ENCODE measurements around the gene RNU6-1. TPM values are rescaled to one million over a fixed set of nuclear protein-coding genes. Genes with fewer than 3 reads are reported as not detected.

Gene RNU6-1
- total RNA-seq, 1 experiment from 2014 or later, result not detected

GRCh38 chr15:67803996-67804843 is 35.6 kb downstream of the RNU6-1 start:
- Histone ChIP-seq H3K4me3 (no peak overlapping the region), H3K36me3 (no peaks in the 10 kb centered on the region), H3K27me3 (no peaks in the 10 kb centered on the region), H3K9me3 (no peaks in the 10 kb centered on the region)
- no peak for DNase-seq

DNA sequence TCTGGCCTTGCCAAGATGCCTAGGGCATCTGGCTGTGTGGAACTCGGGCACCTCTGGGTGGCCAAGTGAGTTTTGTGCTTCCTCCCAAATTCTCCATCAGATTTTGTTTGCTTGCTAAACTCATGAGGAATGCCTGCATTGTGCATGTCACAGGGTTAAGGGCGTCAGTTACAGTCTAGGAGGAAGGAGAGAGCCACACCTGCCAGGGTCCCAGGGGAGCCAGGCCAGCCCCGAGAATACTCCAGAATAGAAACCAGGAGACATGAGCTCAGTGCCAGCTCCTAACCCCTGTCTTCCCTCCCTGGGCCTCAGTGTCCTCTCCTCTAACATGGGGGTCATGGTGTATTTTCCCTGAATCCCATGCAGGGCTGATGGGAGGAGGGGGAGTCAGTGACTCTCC is 36.5 kb downstream of the RNU6-1 start:
- DNase-seq, result no peak
- H3K9me3 ChIP-seq, result no peaks in the 10 kb centered on the region
- H3K4me3 ChIP-seq, result no peak overlapping the region
- no peaks in the 10 kb centered on the region for H3K27me3 ChIP-seq
- H3K36me3 ChIP-seq, result no peaks in the 10 kb centered on the region

DNA sequence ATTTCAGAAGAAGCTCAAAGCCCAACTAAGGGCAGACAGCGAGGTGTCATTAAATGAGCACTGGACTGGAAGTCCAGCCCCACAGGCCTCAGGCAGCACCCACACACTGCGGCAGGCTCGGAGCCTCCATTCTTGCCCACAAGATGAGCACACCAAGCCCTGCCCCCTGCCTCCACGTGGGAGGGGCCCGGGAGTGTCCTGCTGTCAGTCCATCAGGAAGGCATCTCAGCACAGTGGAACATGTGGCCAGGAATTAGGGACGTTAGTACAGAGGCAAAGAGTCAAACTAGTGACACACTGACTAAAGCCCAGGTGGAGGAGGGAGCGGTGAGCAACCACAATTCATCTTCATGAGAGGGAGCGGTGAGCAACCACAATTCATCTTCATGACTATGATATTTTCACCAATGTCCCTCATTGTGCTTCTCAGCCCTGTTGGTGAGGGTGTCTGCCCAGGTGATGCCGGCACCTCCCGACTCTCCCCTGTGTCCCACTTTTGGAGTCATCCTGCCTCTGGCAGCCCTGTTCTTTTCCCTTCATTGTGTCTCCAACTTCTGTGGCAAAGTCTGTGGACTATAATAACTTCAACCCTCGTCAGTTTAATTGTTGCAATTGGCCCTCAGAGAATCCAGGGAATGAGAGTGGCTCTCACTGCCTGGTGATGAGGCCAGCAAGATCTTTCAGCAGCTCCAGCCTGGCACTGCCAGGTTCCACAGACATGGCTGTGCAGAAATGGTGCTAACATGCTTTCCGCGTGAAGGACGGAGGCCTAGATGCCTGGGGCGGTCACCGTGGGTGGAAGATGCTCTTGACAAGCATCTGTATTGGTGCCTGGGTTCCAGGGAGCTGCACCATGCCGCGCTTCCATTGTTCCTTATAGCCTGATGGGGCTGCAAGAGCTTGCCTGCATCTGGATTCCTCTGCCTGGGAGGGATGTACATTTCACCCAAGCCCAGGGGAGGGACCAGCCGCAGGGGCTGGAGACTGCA is 37.6 kb downstream of the RNU6-1 start:
- Histone ChIP-seq H3K9me3 (no peaks in the 10 kb centered on the region), H3K27me3 (no peaks in the 10 kb centered on the region), H3K4me3 (no peak overlapping the region), H3K36me3 (no peaks in the 10 kb centered on the region)
- DNase-seq, result no peak

GRCh38 chr15:67801142-67801541 is 38.7 kb downstream of the RNU6-1 start:
- no peaks in the 10 kb centered on the region for H3K36me3 ChIP-seq
- H3K27me3 ChIP-seq, result no peaks in the 10 kb centered on the region
- no peak for DNase-seq
- H3K9me3 ChIP-seq, result no peaks in the 10 kb centered on the region
- no peak overlapping the region for H3K4me3 ChIP-seq

DNA sequence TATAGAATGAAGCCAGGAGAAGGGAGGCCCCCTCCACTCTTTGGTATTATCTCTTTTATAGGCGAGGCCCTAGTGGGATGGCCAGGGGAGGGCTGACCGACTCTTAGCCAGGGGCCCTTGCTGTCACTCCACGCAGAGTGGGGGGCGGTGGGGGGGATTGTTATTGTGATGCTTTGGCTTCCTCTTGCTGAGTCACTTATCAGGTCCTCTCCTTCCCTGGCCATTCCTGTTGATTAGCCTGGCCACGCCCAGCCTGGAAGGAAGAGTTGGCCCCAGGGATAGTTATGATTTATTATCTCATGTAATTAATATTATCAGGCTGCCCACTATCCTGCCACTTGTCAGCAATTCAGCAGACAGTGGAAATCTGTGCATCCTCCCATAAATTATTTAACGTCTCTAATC is 40.0 kb downstream of the RNU6-1 start:
- Histone ChIP-seq H3K27me3 (no peaks in the 10 kb centered on the region), H3K4me3 (no peak overlapping the region), H3K36me3 (no peaks in the 10 kb centered on the region), H3K9me3 (peaks cover 8% of the 10 kb centered on the region)
- no peak for DNase-seq

DNA sequence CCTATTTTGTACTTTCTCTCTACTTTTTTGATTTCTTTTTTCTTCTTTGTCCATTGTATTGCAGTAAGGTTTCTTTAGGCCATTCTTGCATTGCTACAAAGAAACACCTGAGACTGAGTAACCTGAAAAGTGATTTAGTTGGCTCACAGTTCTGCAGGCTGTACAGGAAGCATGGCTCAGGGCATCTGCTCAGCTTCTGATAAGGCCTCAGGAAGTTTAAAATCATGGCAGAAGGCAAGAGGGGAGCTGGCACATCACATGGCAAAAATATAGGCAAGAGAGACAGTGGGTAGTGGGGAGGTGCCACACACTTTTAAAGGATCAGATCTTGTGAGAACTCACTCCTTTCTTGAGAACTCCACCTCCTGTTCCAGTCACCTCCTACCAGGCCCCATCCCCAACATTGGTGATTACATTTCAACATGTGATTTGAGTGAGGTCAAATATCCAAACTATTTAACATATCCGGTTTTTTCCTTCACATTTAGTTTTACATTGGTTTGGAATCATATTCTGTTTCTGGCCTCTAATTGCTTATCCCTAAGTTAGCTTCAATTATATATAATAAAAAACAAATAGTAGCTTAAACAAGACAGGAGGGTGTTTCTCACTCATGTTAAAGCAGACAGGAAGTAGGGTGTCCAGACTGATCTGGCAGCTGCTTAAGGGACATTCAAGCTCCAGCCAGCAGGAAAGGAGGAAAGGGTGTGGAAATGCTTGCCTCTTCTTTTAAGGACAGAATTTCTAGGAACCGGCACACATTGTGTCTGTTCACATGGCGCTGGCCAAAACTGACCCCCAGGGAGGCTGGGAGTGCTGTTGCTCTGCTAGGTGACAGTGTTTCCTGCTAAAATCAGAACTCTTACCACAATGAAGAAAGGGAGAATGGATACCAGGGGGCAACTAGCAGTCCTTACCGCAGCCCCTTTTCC is 43.4 kb downstream of the RNU6-1 start:
- Histone ChIP-seq H3K9me3 (peaks cover 8% of the 10 kb centered on the region), H3K36me3 (no peaks in the 10 kb centered on the region), H3K27me3 (no peaks in the 10 kb centered on the region), H3K4me3 (no peak overlapping the region)
- DNase-seq, result no peak

GRCh38 chr15:67794832-67795574 is 44.8 kb downstream of the RNU6-1 start:
- peaks cover 8% of the 10 kb centered on the region for H3K9me3 ChIP-seq
- H3K4me3 ChIP-seq, result no peak overlapping the region
- no peaks in the 10 kb centered on the region for H3K27me3 ChIP-seq
- DNase-seq, result no peak
- H3K36me3 ChIP-seq, result no peaks in the 10 kb centered on the region

GRCh38 chr15:67792250-67792942 is 47.4 kb downstream of the RNU6-1 start:
- Histone ChIP-seq H3K4me3 (no peak overlapping the region), H3K9me3 (peaks cover 8% of the 10 kb centered on the region), H3K27me3 (no peaks in the 10 kb centered on the region), H3K36me3 (no peaks in the 10 kb centered on the region)
- DNase-seq, result no peak

- Histone ChIP-seq H3K4me3 (no peak overlapping the region), H3K36me3 (no peaks in the 10 kb centered on the region), H3K27me3 (no peaks in the 10 kb centered on the region), H3K9me3 (peaks cover 8% of the 10 kb centered on the region)
- DNase-seq, result no peak
These were observed 49.1 kb downstream of the RNU6-1 start for GRCh38 chr15:67790610-67791319.

Other genes starting within 250 kb of the RNU6-1 start
- not detected in 2 replicates for gene SKOR1, start 14.5 kb downstream of the RNU6-1 start, total RNA-seq (2014; rRNA removed; shearing (Covaris generic); ENCODE audit: low replicate concordance)
- 7.6 and 30.4 TPM in 2 replicates for gene PIAS1, start 214.3 kb upstream of the RNU6-1 start, total RNA-seq (2014; rRNA removed; shearing (Covaris generic); ENCODE audit: low replicate concordance)

Measured in MG63 (cell line).